Ramos (cell line): ENCODE data around the gene ELMOD3.
"Not testable (repeated sequence)": the region's sequence is repeated elsewhere in the genome, so short reads cannot be mapped to it uniquely, and the experiment has no call there.

Source experiments
- in situ Hi-C: fragments of 300-500 bp; cut with MboI; formaldehyde crosslinking; loops from one replicate; pipeline ENCODE4 v1.14.3; 2022; ENCODE audit warnings: low sequenced_read_pairs; ENCODE audit not compliant: unreplicated experiment

ELMOD3 gene

DNA sequence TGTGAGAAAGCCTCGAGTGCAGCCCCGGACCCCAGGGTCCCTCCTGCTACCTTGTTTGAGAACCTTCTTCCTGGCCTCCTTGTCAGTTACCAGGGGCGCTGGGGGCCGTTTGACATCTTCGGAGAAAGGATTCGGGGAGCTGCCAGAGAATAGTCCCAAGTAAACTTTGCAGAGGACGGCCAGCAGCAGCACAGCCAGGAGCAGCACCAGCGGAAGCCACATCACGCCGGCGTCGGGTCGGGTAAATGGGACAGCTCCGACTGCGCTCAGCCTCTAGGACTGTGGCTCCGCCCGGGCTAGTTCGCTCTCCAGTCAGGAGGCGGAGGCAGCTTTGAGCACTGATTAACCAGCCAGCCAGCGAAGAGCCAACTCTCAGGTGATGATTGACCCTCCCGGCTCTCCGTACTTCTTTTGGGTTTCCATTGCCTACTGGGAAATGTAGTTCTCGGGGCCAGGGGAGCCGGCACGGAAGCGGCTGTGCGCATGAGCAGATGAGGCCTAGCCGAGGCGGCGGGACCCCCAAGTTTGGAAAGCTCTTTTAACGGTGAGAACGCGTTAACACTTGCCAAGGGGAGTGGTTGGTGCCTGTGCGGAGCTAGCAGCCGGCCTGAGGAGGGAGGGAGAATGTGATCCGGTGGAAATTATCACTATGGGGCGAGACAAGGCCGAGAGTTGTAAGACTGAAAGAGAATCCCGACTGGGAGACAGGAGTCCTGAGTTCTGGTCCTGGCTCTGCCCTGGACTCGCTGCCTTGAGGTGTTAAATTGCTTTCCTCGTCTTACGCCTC, at the start of gene ELMOD3, which contains the start of gene RETSAT:
Gene ELMOD3 (plus strand): TSS at position 484 of the 787 bp plus-strand sequence. CDS start 2,430 bp downstream, outside the sequence.
Gene RETSAT (minus strand): TSS at position 243 of the 787 bp plus-strand sequence. CDS start 21 bp downstream, at position 222.
- in situ Hi-C loops: no loop called here

DNA sequence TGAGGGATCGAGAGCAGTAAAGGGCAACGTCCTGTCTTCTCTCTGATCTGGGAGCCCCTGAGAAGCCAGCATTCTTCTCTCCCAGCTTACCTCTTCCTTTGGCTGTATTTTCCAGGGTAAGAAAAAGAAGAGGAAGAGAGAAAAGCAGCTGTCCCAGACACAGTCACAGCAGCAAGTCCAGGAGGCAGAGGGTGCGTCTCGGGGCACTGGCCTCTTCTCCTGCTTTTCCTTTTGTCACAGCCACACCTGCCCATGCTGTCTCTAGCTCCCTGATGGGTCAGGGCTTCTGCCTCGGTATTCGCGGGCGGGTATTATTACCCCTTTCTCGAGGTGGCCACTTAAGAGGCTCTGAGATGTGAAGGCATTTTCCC, 47.1 kb upstream of the ELMOD3 start:
- in situ Hi-C loops: no loop called here

DNA sequence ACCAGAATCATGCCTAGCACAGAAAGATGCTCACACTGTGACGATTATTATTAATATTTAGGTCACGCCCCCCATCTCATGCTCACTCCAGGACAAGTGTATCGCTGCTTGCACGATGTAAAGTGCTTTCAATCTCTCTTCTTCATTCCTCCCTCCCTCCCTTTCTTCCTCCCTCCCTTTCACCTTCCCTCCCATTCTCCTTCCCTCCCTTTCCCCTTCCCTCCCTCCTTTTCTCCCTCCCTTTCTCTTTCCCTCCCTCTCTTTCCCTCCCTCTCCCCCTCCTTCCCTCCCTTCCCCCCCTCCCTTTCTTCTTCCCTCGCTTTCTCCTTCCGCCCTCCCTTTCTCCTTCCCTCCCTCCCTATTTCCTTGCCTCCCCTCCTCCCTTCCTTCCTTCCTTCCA, 46.4 kb upstream of the ELMOD3 start:
- in situ Hi-C loops: no loop called here

- in situ Hi-C loops: no loop called here
Observed at GRCh38 chr2:85308896-85309555, 45.5 kb upstream of the ELMOD3 start.

- in situ Hi-C loops: no loop called here
Observed at GRCh38 chr2:85309699-85310321, 44.8 kb upstream of the ELMOD3 start.

GRCh38 chr2:85310330-85310729, 44.2 kb upstream of the ELMOD3 start:
- in situ Hi-C loops: no loop called here

- in situ Hi-C loops: no loop called here
Observed at GRCh38 chr2:85312404-85312803, 42.2 kb upstream of the ELMOD3 start.

GRCh38 chr2:85314884-85315242, 39.7 kb upstream of the ELMOD3 start:
- in situ Hi-C loops: no loop called here

- in situ Hi-C loops: not testable (repeated sequence)
Observed at GRCh38 chr2:85315921-85316320, 38.6 kb upstream of the ELMOD3 start.

DNA sequence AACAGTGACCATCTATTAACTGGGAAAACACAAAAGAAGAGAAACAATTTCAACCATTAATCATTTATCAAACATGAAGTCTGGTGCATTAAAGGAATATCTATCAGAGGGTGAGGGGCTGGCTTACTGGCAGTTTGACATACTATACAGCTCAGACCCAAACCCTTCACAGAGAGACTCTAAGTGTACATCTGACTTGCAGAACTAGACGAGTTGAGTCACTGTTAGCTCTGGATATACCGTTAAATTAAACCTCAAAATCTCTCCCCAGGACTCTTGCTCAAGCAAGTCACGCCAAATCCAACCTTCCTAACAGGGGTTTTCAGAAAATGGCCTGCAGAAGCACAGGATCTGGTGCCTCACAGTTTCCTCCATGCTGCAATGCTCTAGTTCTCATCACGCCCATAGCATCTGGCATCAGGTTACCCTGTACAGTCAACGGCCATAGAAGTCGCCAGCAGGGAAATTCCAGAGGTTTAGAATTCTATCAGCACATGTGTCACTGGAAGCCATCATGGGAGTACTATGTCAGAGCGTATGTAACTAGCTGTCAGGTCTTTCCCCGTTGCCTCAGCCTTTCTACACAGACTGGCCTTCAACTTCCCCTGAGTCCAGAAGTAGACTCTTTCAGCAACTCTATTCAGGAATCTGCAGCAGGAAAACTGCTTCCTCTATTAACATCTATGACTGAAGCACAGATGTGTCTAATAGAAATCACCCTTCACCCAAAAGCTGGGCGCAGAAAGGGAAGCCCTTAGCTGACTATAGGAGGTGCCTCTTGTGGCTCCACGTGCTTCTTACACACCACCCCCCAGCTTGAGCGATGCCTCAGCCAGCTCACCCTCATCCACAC, 36.1 kb upstream of the ELMOD3 start:
- in situ Hi-C loops: no loop called here

- in situ Hi-C loops: no loop called here
Observed at GRCh38 chr2:85319796-85320195, 34.8 kb upstream of the ELMOD3 start.

- in situ Hi-C loops: no loop called here
Observed at GRCh38 chr2:85323351-85323987, 31.1 kb upstream of the ELMOD3 start.

DNA sequence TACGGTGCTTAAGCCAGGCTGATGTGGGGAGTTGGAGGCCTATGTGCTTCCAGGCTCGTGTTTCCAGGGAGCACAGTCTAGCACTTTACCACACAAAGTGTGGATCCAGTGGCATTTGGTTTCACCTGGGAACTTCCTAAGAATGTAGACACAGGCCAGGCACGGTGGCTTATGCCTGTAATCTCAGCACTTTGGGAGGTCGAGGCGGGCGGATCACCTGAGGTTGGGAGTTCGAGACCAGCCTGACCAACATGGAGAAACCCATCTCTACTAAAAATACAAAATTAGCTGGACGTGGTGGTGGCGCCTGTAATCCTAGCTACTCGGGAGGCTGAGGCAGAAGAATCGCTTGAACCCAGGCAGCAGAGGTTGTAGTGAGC, 30.6 kb upstream of the ELMOD3 start:
- in situ Hi-C loops: not testable (repeated sequence)

GRCh38 chr2:85324639-85325465, 29.7 kb upstream of the ELMOD3 start:
- in situ Hi-C loops: no loop called here

GRCh38 chr2:85325466-85325811, 29.1 kb upstream of the ELMOD3 start:
- in situ Hi-C loops: no loop called here

DNA sequence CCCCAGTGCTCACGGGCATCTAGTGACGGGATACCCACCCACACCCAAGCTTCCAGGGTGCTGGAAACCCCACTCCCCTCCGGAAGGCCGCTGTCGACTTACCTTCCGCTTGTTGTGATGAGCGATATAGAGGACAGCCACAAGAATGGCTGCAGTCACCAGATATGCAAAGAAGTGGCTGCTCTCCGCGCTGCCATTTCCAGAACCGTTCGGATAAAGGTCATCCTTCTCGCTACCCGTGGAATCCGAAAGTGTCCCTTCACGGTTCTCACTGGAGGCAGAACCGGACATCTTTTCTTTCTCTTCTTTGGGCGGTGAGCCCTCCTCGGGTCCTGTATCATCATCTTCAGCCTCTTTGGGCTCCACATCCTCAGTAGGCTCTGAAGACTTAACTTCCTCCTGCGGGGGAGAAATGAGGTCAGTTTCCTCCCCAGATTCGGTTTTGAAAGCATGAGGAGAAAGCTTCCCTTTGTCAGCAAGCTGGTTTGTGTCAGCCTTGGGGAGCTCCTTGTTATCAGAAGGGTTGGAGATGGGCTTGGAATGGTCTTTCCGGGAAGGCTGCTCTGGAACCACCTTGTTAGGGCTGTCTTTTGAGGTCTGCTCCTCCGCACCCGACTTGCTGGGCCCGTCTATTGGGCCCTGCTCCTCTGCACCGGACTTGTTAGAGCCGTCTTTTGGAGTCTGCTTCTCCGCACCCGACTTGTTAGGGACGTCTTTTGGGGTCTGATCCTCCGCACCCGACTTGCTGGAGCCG, 28.0 kb upstream of the ELMOD3 start:
- in situ Hi-C loops: no loop called here

DNA sequence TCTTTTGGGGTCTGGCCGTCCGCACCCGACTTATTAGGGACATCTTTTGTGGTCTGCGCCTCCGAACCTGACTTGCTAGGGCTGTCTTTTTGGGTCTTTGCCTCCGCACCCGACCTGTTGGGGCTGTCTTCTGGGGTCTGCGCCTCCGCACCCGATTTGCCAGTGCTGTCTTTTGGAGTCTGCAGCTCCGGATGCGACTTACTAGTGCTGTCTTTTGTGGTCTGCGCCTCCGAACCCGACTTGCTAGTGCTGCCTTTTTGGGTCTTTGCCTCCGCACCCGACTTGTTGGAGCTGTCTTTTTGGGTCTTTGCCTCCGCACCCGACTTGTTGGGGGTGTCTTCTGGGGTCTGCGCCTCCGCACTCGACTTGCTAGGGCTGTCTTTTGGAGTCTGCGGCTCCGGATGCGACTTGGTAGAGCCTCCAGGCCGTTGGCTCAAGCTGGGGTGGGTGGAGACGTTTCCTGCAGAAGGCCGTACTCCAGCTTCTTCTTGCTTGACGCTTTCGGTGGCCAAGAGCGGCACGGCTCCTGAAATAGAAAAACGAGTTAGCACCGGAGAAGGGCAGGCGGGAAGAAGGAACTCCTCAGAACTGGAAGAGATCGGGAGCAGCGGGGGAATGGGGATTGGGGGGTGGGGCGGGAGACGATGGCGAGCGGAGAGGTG, 27.3 kb upstream of the ELMOD3 start:
- in situ Hi-C loops: no loop called here
